CD4-positive, alpha-beta memory T cell (primary cell): ENCODE data around the gene RBM28. TPM values are rescaled to one million over a fixed set of nuclear protein-coding genes. Genes with fewer than 3 reads are reported as not detected.

ENCODE experiments used
- CTCF ChIA-PET: fragments of 350-600 bp; sonication (Branson Sonifier 250); formaldehyde crosslinking; loops from one replicate; lab custom pipeline; 2021; ENCODE audit warnings: inconsistent platforms; ENCODE audit not compliant: partially characterized antibody; lab: Charles Lee
- POLR2A ChIA-PET: fragments of 350-600 bp; sonication (Branson Sonifier 250); formaldehyde crosslinking; loops from one replicate; lab custom pipeline; 2021; ENCODE audit not compliant: partially characterized antibody; lab: Charles Lee
- DNase-seq, 5 donors: peaks; one replicate each; pipeline versions ENCODE4 v3.0.0 to v3.0.0-alpha.2; 2020 to 2022; ENCODE audit warnings: mixed read lengths in 1 of 5
- H3K27ac ChIP-seq: one replicate; pipeline ENCODE4 v1.7.0; 2013; ENCODE audit warnings: low read depth, low read length
- H3K27me3 ChIP-seq: 2 replicates; pipeline ENCODE4 v1.7.0; 2013; ENCODE audit warnings: mild to moderate bottlenecking, low read length, moderate library complexity; ENCODE audit not compliant: insufficient read depth
- H3K36me3 ChIP-seq: 2 replicates; pipeline ENCODE4 v1.7.0; 2013; ENCODE audit warnings: mild to moderate bottlenecking, low read length, moderate library complexity; ENCODE audit not compliant: insufficient read depth
- H3K4me1 ChIP-seq: 2 replicates; pipeline ENCODE4 v1.7.0; 2013; ENCODE audit warnings: mild to moderate bottlenecking, low read length, moderate library complexity; ENCODE audit not compliant: insufficient read depth
- H3K4me3 ChIP-seq, 2 donors: one replicate each; pipeline ENCODE4 v1.7.0; 2013; ENCODE audit warnings: low read length in 2 of 2, mild to moderate bottlenecking in 1 of 2
- H3K9me3 ChIP-seq, 2 donors: one replicate each; pipeline ENCODE4 v1.7.0; 2013; ENCODE audit warnings: low read length in 2 of 2, control low read depth in 1 of 2; ENCODE audit not compliant: control insufficient read depth in 1 of 2
- H3K27ac Mint-ChIP-seq, 7 donors: one replicate each; pipeline ENCODE4 v1.8.0; 2020 to 2021; ENCODE audit warnings: mixed read lengths in 7 of 7, mild to moderate bottlenecking in 6 of 7, inconsistent platforms in 3 of 7, moderate library complexity in 3 of 7
- H3K27me3 Mint-ChIP-seq, 2 donors: one replicate each; pipeline ENCODE4 v1.8.0; 2020 to 2021; ENCODE audit warnings: mixed read lengths in 2 of 2
- H3K36me3 Mint-ChIP-seq, 2 donors: one replicate each; pipeline ENCODE4 v1.8.0; 2020 to 2021; ENCODE audit warnings: mixed read lengths in 2 of 2, inconsistent platforms in 1 of 2, mild to moderate bottlenecking in 1 of 2
- H3K4me1 Mint-ChIP-seq, 4 donors: one replicate each; pipeline ENCODE4 v1.8.0; 2020 to 2021; ENCODE audit warnings: mixed read lengths in 4 of 4, mild to moderate bottlenecking in 1 of 4
- H3K4me3 Mint-ChIP-seq, 8 donors: one replicate each; pipeline ENCODE4 v1.8.0; 2020 to 2021; ENCODE audit warnings: mixed read lengths in 8 of 8, mild to moderate bottlenecking in 7 of 8, moderate library complexity in 6 of 8, inconsistent platforms in 3 of 8
- H3K9me3 Mint-ChIP-seq, 8 donors: one replicate each; pipeline ENCODE4 v1.8.0; 2020 to 2021; ENCODE audit warnings: mixed read lengths in 8 of 8, mild to moderate bottlenecking in 5 of 8, inconsistent platforms in 3 of 8, moderate library complexity in 1 of 8
- intact Hi-C: fragments of 100-400 bp; cut with micrococcal nuclease; formaldehyde crosslinking; loops from one replicate; pipeline ENCODE4 v1.15.1; 2023
- polyA plus RNA-seq, 2 donors: library from polyadenylated mRNA; unstranded; fragments of 300-500 nt; fragmentation: Illumina TruSeq; gene quantifications; one replicate each; pipeline ENCODE4 v1.2.3, GENCODE V29; 2021
- total RNA-seq, 2 experiments: library from RNA; stranded (reverse); gene quantifications; one replicate each; pipeline ENCODE4 v1.2.3, GENCODE V29; 2021

RBM28 gene
- total and polyA plus RNA-seq, 4 experiments from 2014 or later = 2.4 to 48.3 (median 26.6) TPM

DNA sequence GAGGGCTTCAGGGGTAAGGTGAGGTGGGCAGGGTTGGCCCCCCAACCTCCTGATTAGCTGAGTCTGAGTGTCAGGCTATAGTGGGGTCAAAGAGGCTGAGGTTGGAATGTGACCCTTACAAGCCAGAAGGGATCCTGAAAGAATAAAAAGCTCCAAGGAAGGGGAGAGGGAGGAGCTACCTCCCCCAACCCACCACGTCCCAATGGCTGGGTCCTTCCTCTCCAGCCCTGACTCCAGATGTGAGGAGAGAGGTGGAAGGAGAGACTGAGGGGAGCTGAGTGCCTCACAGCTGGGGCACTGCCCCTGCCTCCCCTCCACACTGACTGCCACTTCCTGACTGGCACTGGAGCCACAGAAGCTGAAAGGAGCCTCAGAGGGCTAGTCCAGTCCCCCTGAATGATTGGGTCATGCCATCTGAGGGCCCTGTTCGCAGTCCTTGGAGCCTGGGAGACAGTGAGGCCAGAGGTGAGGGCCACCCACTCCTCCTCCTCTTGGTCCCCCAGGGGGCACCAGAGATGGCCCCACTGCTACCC lies 45.4 kb upstream of the RBM28 start:
- Histone ChIP-seq H3K4me3 (no peak overlapping the region), H3K36me3 (peaks cover 8% of the 10 kb centered on the region), H3K9me3 (no peaks in the 10 kb centered on the region), H3K4me1 (no peaks in the 10 kb centered on the region), H3K27me3 (no peaks in the 10 kb centered on the region), H3K27ac (no peak overlapping the region)
- POLR2A ChIA-PET = interaction anchor here (3.4 kb wide), 1 partner anchor 42 kb away, joined by 16 read pairs; no protein-coding TSS in a partner anchor
- DNase-seq = no peak
- Mint-ChIP-seq H3K27me3 (no peaks in the 10 kb centered on the region), H3K9me3 (no peaks in the 10 kb centered on the region), H3K36me3 (peaks cover 0 to 7% of the 10 kb centered on the region in 2 donors), H3K4me1 (peaks cover 0 to 4% (median under 1%) of the 10 kb centered on the region in 4 donors), H3K4me3 (no peak overlapping the region), H3K27ac (no peak overlapping the region)
- intact Hi-C loops = loop anchor here (5.0 kb wide), 1 partner anchor 38 kb away; no protein-coding TSS in a partner anchor
- CTCF ChIA-PET = interaction anchor here (0.6 to 10.6 kb wide), 11 partner anchors 8 to 834 kb away, joined by 3 to 186 read pairs (median 5); partner anchors contain the start of gene RBM28

DNA sequence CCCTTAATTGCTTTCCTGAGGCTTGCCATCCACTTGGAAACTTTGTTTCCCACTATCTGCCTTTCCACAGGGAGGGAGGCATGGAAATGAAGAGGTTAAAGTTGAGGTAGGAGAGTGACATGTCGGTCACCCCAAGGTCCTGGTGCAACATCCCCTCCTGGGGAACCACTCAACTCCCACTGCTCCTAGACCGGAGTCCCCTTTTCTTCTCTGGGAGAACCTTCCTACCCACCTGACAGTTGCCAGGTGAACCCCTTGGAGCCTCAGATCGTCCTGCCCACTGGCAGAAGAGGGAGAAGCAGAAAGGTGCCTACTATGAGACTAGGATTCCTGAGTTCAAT lies 44.4 kb upstream of the RBM28 start:
- Mint-ChIP-seq H3K36me3 (peaks cover 0 to 7% of the 10 kb centered on the region in 2 donors), H3K4me3 (no peak overlapping the region), H3K27me3 (no peaks in the 10 kb centered on the region), H3K9me3 (no peaks in the 10 kb centered on the region), H3K27ac (no peak overlapping the region), H3K4me1 (peaks cover 0 to 4% (median under 1%) of the 10 kb centered on the region in 4 donors)
- POLR2A ChIA-PET = interaction anchor here (3.4 kb wide), 1 partner anchor 41 kb away, joined by 16 read pairs; no protein-coding TSS in a partner anchor
- Histone ChIP-seq H3K4me3 (no peak overlapping the region), H3K4me1 (no peaks in the 10 kb centered on the region), H3K27ac (no peak overlapping the region), H3K27me3 (no peaks in the 10 kb centered on the region), H3K36me3 (peaks cover 4% of the 10 kb centered on the region), H3K9me3 (no peaks in the 10 kb centered on the region)
- CTCF ChIA-PET = interaction anchor here (0.5 to 10.6 kb wide), 23 partner anchors 9 to 681 kb away, joined by 3 to 186 read pairs (median 4); partner anchors contain the start of genes IMPDH1 and RBM28
- intact Hi-C loops = loop anchor here (5.0 kb wide), 1 partner anchor 39 kb away; no protein-coding TSS in a partner anchor
- DNase-seq = no peak

DNA sequence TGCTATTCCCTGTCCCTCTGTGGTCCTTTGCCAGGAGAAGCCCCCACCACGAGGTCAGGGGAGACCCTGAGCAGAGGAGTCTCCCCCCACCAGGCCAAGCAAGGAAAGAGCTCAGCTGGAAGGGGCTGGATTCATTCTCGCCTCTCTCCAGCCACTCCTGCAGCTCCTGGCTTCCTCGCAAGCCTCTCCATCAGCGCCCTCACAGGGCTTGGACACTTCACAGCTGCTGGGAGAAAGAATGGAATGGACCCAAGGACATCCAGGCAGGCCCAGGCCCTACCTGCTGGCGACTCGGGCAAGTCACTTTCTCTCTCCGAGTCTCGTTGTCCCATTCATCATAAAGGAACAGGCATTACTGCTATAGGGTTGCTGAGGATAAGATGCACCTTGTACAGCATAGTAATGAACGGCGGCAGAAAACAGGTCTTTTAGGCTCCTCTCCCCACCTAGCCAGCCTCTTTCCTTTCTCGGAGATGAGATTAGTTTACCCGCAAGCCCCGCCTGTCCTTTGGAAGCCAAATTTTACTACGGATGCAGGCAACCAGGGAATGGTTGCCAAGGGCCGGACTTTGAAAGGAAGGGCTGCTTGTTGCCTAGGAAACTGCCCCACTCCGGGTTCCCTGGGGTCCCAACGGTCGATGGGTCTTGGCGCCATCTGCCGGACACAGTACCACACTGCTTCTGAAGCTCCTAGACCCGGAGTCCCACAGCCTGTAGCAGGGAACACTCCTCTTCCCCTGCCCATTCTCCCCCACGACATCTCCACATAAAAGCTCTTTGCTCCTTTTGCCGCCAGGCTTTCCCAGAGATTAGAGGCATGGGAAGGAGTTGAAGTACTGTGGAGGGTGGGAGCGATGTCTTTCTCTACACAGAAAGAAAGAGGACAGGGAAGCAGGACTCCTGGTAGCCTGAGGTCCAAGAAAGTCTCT lies 43.8 kb upstream of the RBM28 start:
- no peak overlapping the region for H3K27ac Mint-ChIP-seq
- no peak overlapping the region for H3K4me3 ChIP-seq
- peaks cover 0 to 4% (median under 1%) of the 10 kb centered on the region in 4 donors for H3K4me1 Mint-ChIP-seq
- H3K4me1 ChIP-seq = no peaks in the 10 kb centered on the region
- intact Hi-C loops = loop anchor here (1.0 to 5.0 kb wide), 2 partner anchors 40 kb away; no protein-coding TSS in a partner anchor
- peak in 4 of 5 donors; percentile 48 to 56 (median 51) for DNase-seq
- no peaks in the 10 kb centered on the region for H3K9me3 Mint-ChIP-seq
- H3K27ac ChIP-seq = no peak overlapping the region
- H3K27me3 ChIP-seq = no peaks in the 10 kb centered on the region
- H3K27me3 Mint-ChIP-seq = no peaks in the 10 kb centered on the region
- peaks cover 2% of the 10 kb centered on the region for H3K36me3 ChIP-seq
- H3K36me3 Mint-ChIP-seq = peaks cover 0 to 5% of the 10 kb centered on the region in 2 donors
- ChIA-PET POLR2A (interaction anchor here (1.9 to 3.4 kb wide), 2 partner anchors 40 to 43 kb away, joined by 5 to 16 read pairs; partner anchors contain the start of gene RBM28), CTCF (interaction anchor here (0.5 to 10.6 kb wide), 31 partner anchors 8 to 680 kb away, joined by 3 to 186 read pairs (median 4); partner anchors contain the start of genes IMPDH1 and RBM28)
- no peaks in the 10 kb centered on the region for H3K9me3 ChIP-seq
- H3K4me3 Mint-ChIP-seq = no peak overlapping the region

DNA sequence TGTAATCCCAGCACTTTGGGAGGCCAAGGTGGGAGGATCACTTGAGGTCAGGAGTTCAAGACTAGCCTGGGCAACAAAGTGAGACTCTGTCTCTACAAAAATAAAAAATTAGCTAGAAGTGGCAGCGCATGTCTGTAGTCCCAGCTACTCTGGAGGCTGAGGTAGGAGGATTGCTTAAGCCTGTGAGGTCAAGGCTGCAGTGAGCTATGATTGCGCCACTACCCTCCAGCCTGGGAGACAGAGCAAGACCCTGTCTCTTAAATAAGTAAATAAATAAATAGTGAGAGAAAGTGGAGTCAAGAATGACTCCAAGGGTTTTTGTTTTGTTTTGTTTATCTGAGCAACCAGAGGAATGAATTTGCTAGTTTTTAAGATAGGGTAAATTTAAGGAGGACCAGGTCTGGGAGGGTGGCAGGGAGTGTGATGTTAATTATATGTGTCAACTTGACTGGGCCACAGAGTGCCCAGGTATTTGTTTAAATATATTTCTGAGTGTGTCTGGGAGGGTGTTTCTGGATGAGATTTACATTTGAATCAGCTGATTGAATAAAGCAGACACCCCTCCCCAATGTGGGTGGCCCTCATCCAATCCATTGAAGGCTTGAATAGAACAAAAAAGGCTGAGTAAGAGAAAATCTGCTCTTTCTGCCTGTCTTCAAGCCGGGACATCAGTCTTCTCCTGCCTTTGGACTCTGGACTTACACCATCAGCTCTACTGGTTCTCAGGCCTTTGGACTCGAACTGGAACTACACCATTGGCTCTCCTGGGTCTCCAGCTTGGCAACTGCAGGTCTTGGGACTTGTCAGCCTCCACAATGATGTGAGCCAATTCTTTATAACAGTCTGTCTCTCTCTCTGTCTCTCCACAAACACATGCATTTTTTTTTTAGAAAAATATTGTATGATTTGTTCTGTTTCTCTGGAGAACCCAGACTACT lies 42.5 kb upstream of the RBM28 start:
- Histone ChIP-seq H3K27me3 (no peaks in the 10 kb centered on the region), H3K9me3 (no peaks in the 10 kb centered on the region), H3K27ac (no peak overlapping the region), H3K36me3 (no peaks in the 10 kb centered on the region), H3K4me1 (no peaks in the 10 kb centered on the region), H3K4me3 (no peak overlapping the region)
- Mint-ChIP-seq H3K4me1 (peaks cover 0 to 4% (median under 1%) of the 10 kb centered on the region in 4 donors), H3K9me3 (no peaks in the 10 kb centered on the region), H3K4me3 (no peak overlapping the region), H3K27me3 (no peaks in the 10 kb centered on the region), H3K36me3 (peaks cover 0 to 5% of the 10 kb centered on the region in 2 donors), H3K27ac (no peak overlapping the region)
- ChIA-PET CTCF (interaction anchor here (0.8 to 10.6 kb wide), 16 partner anchors 8 to 71 kb away, joined by 3 to 186 read pairs (median 4); partner anchors contain the start of genes IMPDH1 and RBM28), POLR2A (interaction anchor here (1.9 to 3.4 kb wide), 2 partner anchors 39 to 42 kb away, joined by 5 to 16 read pairs; partner anchors contain the start of gene RBM28)
- intact Hi-C loops = loop anchor here (5.0 kb wide), 1 partner anchor 41 kb away; no protein-coding TSS in a partner anchor
- DNase-seq = no peak

DNA sequence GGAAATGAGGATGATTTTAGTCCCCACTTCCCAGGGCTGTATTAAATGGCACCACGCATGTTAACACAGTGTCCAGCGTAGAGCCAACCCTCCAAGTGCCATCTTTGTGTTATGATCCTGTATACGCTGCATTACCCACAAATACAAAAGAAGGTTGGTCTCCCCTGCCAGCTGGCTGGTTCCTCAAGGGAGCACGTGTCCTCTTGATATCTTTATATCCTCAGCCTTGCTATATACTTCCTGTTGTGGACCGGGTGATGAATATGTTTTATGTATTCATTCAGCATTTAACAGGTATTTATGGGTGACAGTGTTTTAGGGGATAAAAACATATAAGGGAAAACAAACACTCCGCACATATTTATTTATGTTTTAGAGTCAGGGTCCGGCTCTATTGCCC lies 41.0 kb upstream of the RBM28 start:
- H3K36me3 ChIP-seq = no peaks in the 10 kb centered on the region
- no peak overlapping the region for H3K27ac ChIP-seq
- no peak overlapping the region for H3K4me3 ChIP-seq
- ChIA-PET CTCF (interaction anchor here (1.0 to 10.6 kb wide), 2 partner anchors 39 to 75 kb away, joined by 3 to 186 read pairs; partner anchors contain the start of gene RBM28), POLR2A (no interaction called here)
- intact Hi-C loops = loop anchor here (5.0 kb wide), 1 partner anchor 43 kb away; no protein-coding TSS in a partner anchor
- no peak overlapping the region for H3K4me3 Mint-ChIP-seq
- no peaks in the 10 kb centered on the region for H3K9me3 ChIP-seq
- H3K4me1 ChIP-seq = no peaks in the 10 kb centered on the region
- peak overlapping the region in 2 of 7 donors; percentile 18 to 37 for H3K27ac Mint-ChIP-seq
- H3K27me3 ChIP-seq = no peaks in the 10 kb centered on the region
- no peaks in the 10 kb centered on the region for H3K27me3 Mint-ChIP-seq
- DNase-seq = no peak
- H3K4me1 Mint-ChIP-seq = peaks cover 0 to 4% (median 1%) of the 10 kb centered on the region in 4 donors
- H3K9me3 Mint-ChIP-seq = no peaks in the 10 kb centered on the region
- no peaks in the 10 kb centered on the region for H3K36me3 Mint-ChIP-seq

DNA sequence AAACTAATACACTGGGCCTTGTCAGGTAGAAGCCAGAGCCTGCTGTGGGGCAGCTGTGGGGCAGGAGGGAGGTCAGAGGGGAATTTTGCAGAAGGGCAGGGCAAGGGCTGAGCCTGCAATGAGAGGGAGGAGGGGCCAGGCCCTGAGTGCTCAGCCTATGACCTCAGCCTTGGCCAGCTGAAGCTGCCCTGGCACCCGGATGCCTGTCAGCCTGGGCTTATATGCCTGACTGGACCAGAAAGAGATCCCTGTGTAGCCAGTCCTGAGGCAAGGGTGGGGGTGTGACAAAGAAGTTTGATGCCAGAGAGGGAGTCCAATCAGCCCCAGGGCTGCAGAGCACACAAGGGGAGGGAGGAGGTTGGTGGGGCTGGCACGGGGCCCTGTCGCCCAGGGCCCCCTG lies 40.1 kb upstream of the RBM28 start:
- no peak overlapping the region for H3K4me3 Mint-ChIP-seq
- CTCF ChIA-PET = interaction anchor here (1.4 to 10.6 kb wide), 3 partner anchors 10 to 38 kb away, joined by 5 to 186 read pairs (median 21); partner anchors contain the start of gene RBM28
- intact Hi-C loops = no loop called here

More for the DNA sequence above, 40.1 kb upstream of the RBM28 start:
- Histone ChIP-seq H3K9me3 (no peaks in the 10 kb centered on the region), H3K27ac (no peak overlapping the region), H3K27me3 (no peaks in the 10 kb centered on the region), H3K36me3 (no peaks in the 10 kb centered on the region), H3K4me1 (no peaks in the 10 kb centered on the region), H3K4me3 (no peak overlapping the region)
- Mint-ChIP-seq H3K27me3 (peaks cover 0 to 1% of the 10 kb centered on the region in 2 donors), H3K9me3 (no peaks in the 10 kb centered on the region), H3K36me3 (no peaks in the 10 kb centered on the region), H3K4me1 (peaks cover 0 to 4% (median 1%) of the 10 kb centered on the region in 4 donors), H3K27ac (peak overlapping the region in 1 of 7 donors; percentile 36)
- DNase-seq = no peak
- POLR2A ChIA-PET = no interaction called here
